DND-41 (cell line): ENCODE results near the gene AKNA.

ENCODE experiments used
- ATAC-seq: fragments of 200-7000 bp; cut with Tn5 transposase; 3 replicates; pipeline ENCODE4 v1.9.1; 2021; ENCODE audit warnings: low read depth; ENCODE audit not compliant: insufficient read depth
- DNase-seq: peaks from one replicate; pipeline ENCODE4 v3.0.0-alpha.2; 2020
- H2AFZ ChIP-seq: 2 replicates; pipeline ENCODE4 v1.6.0; 2012; ENCODE audit warnings: low read depth, low read length
- H3K27ac ChIP-seq: 2 replicates; pipeline ENCODE4 v1.5.1; 2012; ENCODE audit warnings: low read length, inconsistent platforms
- H3K27me3 ChIP-seq: fragments of 200-600 bp; sonication (generic); 2 replicates; pipeline ENCODE4 v1.6.0; 2012; ENCODE audit warnings: low read length, mild to moderate bottlenecking, inconsistent platforms; ENCODE audit not compliant: insufficient read depth, poor library complexity
- H3K36me3 ChIP-seq: 2 replicates; pipeline ENCODE4 v1.5.1; 2012; ENCODE audit warnings: low read length, inconsistent platforms; ENCODE audit not compliant: insufficient read depth
- H3K4me1 ChIP-seq: 2 replicates; pipeline ENCODE4 v1.5.1; 2012; ENCODE audit warnings: mild to moderate bottlenecking, low read length; ENCODE audit not compliant: insufficient read depth
- H3K4me2 ChIP-seq: 2 replicates; pipeline ENCODE4 v1.6.0; 2012; ENCODE audit warnings: mild to moderate bottlenecking, moderate library complexity, low read length, inconsistent platforms; ENCODE audit not compliant: insufficient read depth
- H3K4me3 ChIP-seq, 2 experiments: fragments of 200-600 bp in 1 of 2; shearing (Covaris generic) in 1 of 2; 2 replicates each; pipeline ENCODE4 v1.5.1; 2012 to 2016; ENCODE audit warnings: inconsistent platforms in 2 of 2, low read length in 2 of 2, mild to moderate bottlenecking in 2 of 2, low read depth in 1 of 2, moderate library complexity in 1 of 2
- H3K79me2 ChIP-seq: 2 replicates; pipeline ENCODE4 v1.6.0; 2012; ENCODE audit warnings: low read length, inconsistent platforms; ENCODE audit not compliant: insufficient read depth
- H3K9ac ChIP-seq: 2 replicates; pipeline ENCODE4 v1.6.0; 2012; ENCODE audit warnings: low read depth, mild to moderate bottlenecking, inconsistent platforms, low read length, moderate library complexity
- H3K9me3 ChIP-seq: 2 replicates; pipeline ENCODE4 v1.5.1; 2012; ENCODE audit warnings: low read length, moderate library complexity, mild to moderate bottlenecking, inconsistent platforms; ENCODE audit not compliant: insufficient read depth, severe bottlenecking
- H4K20me1 ChIP-seq: 2 replicates; pipeline ENCODE4 v1.6.0; 2012; ENCODE audit warnings: low read length; ENCODE audit not compliant: insufficient read depth
- EZH2 ChIP-seq: IDR thresholded peaks from 3 replicates; pipeline ENCODE4 v1.6.1; 2012; ENCODE audit warnings: borderline replicate concordance, low read depth, mild to moderate bottlenecking, moderate library complexity, low read length, inconsistent platforms; ENCODE audit not compliant: severe bottlenecking
- TF ChIP-seq, protein P1 (sequence below): IDR thresholded peaks from 2 replicates; pipeline ENCODE4 v1.5.1; 2012; ENCODE audit warnings: borderline replicate concordance, low read length, moderate library complexity, mild to moderate bottlenecking; ENCODE audit not compliant: poor library complexity, severe bottlenecking; ENCODE audit errors: extremely low read depth

The AKNA gene

DNA sequence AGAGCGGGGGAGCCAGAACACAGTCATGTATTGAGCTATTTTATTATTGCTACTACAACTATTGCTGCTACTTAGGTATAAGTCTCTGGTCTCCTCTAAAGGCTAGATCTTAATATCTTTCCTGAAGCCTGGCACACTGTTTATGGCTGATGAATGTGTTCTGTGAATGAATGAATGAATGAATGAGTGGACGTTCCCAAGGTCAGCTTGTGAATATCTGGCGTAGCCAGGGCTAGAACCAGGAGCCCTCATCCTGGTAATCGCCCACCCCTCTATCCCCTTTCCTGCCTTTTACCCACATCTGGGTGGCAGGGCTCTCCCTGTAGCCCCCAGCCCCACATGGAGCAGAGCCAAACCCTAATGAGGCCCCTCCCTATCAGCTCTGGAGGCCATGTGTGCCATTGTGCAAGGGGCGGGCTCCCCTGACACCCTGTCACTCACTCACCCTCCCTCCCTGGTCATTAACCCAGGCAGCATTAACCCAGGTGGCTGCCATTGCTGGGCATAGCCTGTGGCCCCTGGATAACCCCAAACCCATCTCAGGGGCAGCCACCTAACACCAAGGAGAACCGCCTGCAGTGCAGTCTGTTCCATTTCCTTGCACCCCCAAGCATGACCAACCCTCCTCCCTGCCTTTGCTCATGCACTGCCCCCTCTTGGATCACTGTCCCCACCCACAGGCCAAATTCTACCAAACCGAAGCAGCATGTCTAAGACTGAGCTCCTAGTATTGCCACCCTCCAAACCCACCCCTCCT, 2.0 kb upstream of the AKNA start:
- H3K9me3 ChIP-seq = no peaks in the 10 kb centered on the region
- H3K4me1 ChIP-seq = peaks cover 49% of the 10 kb centered on the region
- peak overlapping the region; percentile 71 for H3K4me2 ChIP-seq
- no peak overlapping the region for H2AFZ ChIP-seq
- 0 out of 4 replicates have a peak overlapping the region, but pooled peaks of 1 of the 2 experiments have one; percentile 84 for H3K4me3 ChIP-seq
- H3K79me2 ChIP-seq = peaks cover 69% of the 10 kb centered on the region
- peak overlapping the region; percentile 97 for H3K27ac ChIP-seq
- H4K20me1 ChIP-seq = peaks cover 7% of the 10 kb centered on the region; the same call in 1 of the 2 replicates
- TF ChIP-seq EZH2 = no peak
- TF ChIP-seq, protein P1, sequence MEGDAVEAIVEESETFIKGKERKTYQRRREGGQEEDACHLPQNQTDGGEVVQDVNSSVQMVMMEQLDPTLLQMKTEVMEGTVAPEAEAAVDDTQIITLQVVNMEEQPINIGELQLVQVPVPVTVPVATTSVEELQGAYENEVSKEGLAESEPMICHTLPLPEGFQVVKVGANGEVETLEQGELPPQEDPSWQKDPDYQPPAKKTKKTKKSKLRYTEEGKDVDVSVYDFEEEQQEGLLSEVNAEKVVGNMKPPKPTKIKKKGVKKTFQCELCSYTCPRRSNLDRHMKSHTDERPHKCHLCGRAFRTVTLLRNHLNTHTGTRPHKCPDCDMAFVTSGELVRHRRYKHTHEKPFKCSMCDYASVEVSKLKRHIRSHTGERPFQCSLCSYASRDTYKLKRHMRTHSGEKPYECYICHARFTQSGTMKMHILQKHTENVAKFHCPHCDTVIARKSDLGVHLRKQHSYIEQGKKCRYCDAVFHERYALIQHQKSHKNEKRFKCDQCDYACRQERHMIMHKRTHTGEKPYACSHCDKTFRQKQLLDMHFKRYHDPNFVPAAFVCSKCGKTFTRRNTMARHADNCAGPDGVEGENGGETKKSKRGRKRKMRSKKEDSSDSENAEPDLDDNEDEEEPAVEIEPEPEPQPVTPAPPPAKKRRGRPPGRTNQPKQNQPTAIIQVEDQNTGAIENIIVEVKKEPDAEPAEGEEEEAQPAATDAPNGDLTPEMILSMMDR = no peak
- peak overlapping the region; percentile 90; the same call in 1 of the 2 replicates for H3K9ac ChIP-seq
- peaks cover 4% of the 10 kb centered on the region for H3K36me3 ChIP-seq
- no peak for ATAC-seq
- DNase-seq = no peak
- no peaks in the 10 kb centered on the region for H3K27me3 ChIP-seq

DNA sequence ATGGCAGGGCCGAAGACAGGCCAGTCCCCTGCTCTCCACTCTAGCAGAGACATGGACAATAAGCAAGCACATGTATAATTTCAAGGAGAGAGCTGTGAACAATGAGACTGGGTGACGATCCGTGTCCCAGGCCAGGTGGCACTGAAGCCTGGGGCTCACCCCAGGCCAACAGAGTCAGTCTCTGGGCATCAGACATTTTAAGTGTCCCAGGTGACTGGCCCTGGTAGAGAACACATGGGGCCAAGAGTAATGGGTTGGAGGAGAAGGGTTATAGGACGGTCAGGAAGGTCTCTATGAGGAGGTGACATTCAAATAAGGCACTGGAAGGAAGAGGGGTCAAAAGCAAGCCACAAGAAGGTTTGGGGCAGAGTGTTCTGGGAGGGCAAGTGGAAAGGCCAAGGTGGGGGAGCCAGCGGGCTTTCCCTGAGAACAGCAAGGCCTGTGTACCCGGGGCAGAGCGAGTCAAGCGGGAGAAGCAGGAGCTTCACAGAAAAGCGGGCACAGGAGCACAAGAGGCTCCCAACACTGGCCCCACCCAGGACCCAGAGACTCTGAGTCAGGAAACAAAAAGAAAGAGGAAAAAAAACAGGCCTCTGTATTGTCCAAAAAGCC, 1.1 kb upstream of the AKNA start:
- Histone ChIP-seq H3K36me3 (peaks cover 10% of the 10 kb centered on the region), H3K4me2 (peak overlapping the region; percentile 71), H3K9me3 (no peaks in the 10 kb centered on the region), H4K20me1 (peaks cover 7% of the 10 kb centered on the region; the same call in 1 of the 2 replicates), H2AFZ (no peak overlapping the region), H3K79me2 (peaks cover 72% of the 10 kb centered on the region), H3K27me3 (no peaks in the 10 kb centered on the region), H3K9ac (peak overlapping the region; percentile 90), H3K27ac (peak overlapping the region; percentile 97), H3K4me1 (peaks cover 58% of the 10 kb centered on the region), H3K4me3 (peak overlapping the region in 1 of 2 experiments; percentile 84; a peak in 3 of 4 replicates)
- ATAC-seq (no peak), DNase-seq (no peak)
- TF ChIP-seq, protein P1 = no peak
- no peak for TF ChIP-seq EZH2

DNA sequence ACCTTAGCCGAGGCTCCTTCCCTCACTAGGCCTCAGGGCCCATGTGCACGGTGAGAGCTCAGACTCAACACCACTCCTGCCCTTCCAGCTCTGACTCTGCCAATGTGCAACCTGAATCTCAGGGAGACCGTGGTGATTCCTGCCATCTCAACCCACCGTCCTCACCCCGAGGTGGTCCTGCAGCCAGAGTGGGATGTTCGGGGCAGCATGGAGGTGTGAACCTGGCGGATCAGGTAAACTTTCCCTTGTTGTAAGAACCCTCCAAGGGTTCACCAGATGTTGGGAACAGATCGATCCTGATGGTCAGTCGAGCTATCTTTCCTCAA, 538 bp upstream of the AKNA start:
- H3K27ac ChIP-seq = peak overlapping the region; percentile 97
- H4K20me1 ChIP-seq = peaks cover 7% of the 10 kb centered on the region; the same call in 1 of the 2 replicates
- TF ChIP-seq, protein P1 = no peak
- no peak for TF ChIP-seq EZH2
- H3K9me3 ChIP-seq = no peaks in the 10 kb centered on the region
- H2AFZ ChIP-seq = peak overlapping the region; percentile 54
- H3K27me3 ChIP-seq = no peaks in the 10 kb centered on the region
- peaks cover 64% of the 10 kb centered on the region for H3K4me1 ChIP-seq
- H3K4me2 ChIP-seq = peak overlapping the region; percentile 71
- no peak; the same call in 2 of the 3 replicates for ATAC-seq
- H3K9ac ChIP-seq = peak overlapping the region; percentile 90
- H3K36me3 ChIP-seq = peaks cover 16% of the 10 kb centered on the region
- no peak for DNase-seq
- peaks cover 77% of the 10 kb centered on the region for H3K79me2 ChIP-seq
- H3K4me3 ChIP-seq = peak overlapping the region in 1 of 2 experiments; percentile 84; a peak in 3 of 4 replicates
